LNCaP clone FGC (cell line): Measurements from ENCODE around the gene KIF25.
A peak's percentile ranks its signal among the peaks of the same experiment; 100 is the strongest.

Experiments
- DNase-seq: peaks from one replicate; pipeline ENCODE4 v3.0.0-alpha.2; 2011; ENCODE audit warnings: low read depth
- H3K4me3 ChIP-seq: 2 replicates; pipeline ENCODE4 v1.5.1; 2011; ENCODE audit warnings: mild to moderate bottlenecking, low read depth, low read length, control low read depth
- CTCF ChIP-seq: IDR thresholded peaks from 2 replicates; pipeline ENCODE4 v1.5.1; 2012; ENCODE audit warnings: mild to moderate bottlenecking; ENCODE audit not compliant: control insufficient read depth, insufficient read depth; ENCODE audit errors: extremely low read depth

The KIF25 gene

GRCh38 chr6:168045141-168045691 lies 47.7 kb downstream of the KIF25 start:
- no peak for DNase-seq
- 0 out of 2 replicates have a peak, but pooled peaks have one; percentile 9 for TF ChIP-seq CTCF

GRCh38 chr6:168045706-168046620 lies 48.5 kb downstream of the KIF25 start:
- no peak for TF ChIP-seq CTCF
- H3K4me3 ChIP-seq = no peak overlapping the region
- DNase-seq = no peak

More at GRCh38 chr6:168045141-168045691, 47.7 kb downstream of the KIF25 start:
- no peak overlapping the region for H3K4me3 ChIP-seq

- H3K4me3 ChIP-seq = no peak overlapping the region
- DNase-seq = no peak
- no peak for TF ChIP-seq CTCF
These were observed 49.2 kb downstream of the KIF25 start for GRCh38 chr6:168046696-168047095.

- no peak for TF ChIP-seq CTCF
- H3K4me3 ChIP-seq = no peak overlapping the region
- no peak for DNase-seq
These were observed 50.6 kb downstream of the KIF25 start for GRCh38 chr6:168047841-168048723.

- DNase-seq = no peak
- H3K4me3 ChIP-seq = no peak overlapping the region
- TF ChIP-seq CTCF = no peak
These were observed 51.2 kb downstream of the KIF25 start for GRCh38 chr6:168048724-168049025.

GRCh38 chr6:168049277-168049676 lies 51.8 kb downstream of the KIF25 start:
- H3K4me3 ChIP-seq = no peak overlapping the region
- no peak for TF ChIP-seq CTCF
- no peak for DNase-seq
